ENCODE measurements around the gene XRN2.
"Not testable (repeated sequence)": the region's sequence is repeated elsewhere in the genome, so short reads cannot be mapped to it uniquely, and the experiment has no call there.

The XRN2 gene

DNA sequence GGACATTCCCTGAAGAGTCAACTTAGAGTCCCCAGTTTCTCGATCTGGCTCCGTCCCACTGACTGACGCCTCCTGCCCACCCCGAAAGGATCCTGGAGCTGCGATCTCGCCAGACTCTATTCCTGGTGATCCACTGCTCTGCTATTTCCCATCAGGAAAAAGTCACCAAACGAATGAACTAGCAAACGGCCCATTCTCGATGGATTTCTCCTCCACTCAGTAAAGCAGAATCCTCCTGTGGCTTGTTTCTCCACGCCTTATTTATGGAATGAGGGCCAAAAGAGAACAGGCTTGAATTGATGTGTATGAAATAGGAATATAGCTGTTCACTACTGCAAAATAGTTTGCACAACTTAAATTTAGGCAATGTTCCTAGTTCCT, 88.8 kb downstream of the XRN2 start:
- no peak for DNase-seq

DNA sequence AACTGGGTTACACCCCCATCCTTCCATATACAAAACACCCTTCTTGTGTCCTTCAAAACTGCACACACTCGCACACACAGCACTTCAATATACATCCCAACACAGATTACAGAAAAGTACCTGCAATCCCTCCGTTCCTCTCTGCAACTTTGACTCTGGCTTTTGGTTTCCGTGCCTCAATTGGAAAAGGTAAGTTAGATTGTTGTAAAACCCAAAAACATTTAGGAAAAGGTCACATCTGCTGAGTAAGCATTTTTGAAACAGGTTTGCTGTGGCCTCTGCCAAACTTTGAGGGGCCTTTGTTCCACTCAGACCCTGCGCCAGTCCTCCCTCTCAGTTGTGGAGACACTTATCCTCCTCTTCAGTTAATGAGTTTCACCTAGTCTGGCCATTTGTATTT, 90.0 kb downstream of the XRN2 start:
- no peak for DNase-seq

DNA sequence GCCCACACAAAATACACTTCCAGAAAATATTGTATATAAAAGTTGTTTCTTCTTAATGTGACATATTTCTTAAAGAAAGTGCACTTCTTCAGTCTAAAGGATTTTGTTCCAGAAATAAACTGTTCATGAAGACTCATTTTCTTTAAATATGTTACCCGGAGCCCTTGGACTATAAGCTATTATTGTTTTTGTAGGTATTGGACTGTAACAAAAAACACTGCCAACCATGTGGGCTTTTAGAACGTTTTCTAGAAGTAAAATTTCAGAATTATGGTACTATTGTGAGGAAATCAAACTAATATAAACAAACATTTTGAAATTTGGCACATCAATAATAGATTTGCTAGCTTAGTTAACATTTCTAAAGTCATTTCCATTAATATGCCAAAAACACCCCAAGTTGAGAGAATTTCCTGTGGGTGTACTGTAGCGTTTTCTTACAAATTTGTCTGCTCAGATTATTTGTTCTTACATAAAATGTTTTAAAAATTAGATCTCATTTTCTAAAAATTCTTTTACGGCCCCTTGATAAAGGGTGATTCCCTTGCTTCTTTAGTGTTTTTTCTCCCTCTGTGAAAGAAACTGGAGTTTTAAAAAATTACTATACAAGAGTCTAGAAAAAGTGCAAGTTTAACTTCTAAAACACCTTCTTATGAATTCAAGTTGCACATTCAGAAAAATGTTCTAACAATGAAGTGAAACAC, 90.8 kb downstream of the XRN2 start:
- no peak for DNase-seq

DNA sequence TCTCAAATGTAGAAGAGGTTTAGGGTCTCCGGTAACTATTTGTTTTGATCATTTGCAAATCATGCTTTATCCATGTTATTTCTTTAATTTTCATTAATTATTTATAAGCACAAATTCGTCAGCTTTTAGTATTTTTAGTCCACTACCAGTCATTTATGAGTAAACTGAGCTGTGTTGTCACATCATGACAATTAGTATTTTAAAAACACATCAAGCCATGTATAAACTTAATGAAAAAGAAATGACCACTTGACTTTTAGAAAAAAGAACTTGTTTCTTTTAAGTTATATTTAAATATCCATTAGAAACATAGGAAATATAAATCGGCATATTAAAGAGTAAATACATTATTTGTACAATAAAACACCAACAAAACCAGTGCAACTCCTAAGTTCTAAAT, 91.4 kb downstream of the XRN2 start:
- DNase-seq = no peak

DNA sequence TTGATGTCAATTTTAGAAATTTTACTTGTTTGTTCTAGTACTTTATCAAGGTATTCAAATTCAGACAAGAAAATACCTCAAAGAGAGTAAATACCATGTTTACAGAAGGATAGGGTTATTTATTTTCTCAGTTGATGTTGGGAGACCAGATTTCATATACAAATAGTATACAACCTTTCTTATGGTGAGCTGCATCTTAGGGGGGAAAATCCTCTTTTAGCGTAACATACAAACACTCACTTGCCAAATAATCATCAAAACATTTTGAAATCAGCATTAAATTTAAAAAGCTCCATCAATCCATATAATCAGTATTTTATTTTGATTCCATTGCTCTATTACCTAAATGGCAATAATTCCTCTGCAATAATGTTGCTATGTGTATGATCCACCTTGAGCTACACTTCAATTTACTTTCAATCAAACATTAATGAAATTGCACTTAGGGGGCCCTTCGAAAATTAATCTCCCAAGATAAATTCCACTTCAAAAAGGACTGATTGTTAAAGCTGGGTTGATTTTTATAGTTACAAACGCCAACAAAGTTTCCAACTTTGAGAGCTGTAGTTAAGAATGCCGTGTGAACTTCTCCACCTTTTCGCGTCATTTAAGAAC, 92.0 kb downstream of the XRN2 start:
- no peak for DNase-seq

DNA sequence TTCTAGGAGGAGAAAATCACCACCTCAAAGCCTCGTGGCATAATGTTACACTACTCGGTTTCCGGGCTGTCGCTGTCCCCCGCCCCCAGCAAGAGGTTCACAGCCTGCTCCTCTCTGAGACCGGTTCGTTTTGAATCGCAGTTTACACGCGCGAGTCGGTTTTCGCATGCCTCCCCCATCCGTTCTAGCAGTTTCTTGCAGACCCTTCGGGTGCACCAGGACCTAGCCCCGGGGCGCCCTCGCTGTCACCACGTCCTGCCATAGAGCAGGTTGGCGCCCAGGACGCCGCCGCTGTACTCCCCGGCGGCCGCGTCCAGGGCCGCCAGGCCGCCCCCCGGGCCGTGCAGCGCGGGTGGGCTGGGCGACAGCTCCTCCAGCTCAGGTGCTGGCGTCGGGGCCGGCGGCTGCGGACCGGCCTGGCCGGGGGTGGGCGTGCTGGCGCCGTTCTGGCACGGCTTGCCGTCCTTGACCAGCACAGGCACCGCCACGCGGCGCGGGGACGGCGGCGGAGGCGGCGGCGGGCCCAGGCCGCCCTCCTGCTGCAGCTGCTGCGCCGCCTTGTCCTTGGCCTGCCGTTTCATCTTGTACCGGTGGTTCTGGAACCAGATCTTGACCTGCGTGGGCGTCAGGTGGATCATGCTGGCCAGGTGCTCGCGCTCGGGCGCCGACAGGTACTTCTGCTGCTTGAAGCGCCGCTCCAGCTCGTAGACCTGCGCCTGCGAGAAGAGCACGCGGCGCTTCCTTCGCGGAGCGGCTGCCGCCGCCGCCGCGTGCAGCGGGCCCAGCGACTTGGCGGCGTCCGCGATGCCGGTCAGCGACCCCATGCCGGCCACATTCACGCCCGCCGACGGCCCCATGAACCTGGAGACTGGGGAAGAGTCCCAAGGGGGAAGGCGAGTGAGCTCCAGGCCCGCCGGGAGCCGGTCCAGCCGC, 92.8 kb downstream of the XRN2 start:
- peak; percentile 79 for DNase-seq

DNA sequence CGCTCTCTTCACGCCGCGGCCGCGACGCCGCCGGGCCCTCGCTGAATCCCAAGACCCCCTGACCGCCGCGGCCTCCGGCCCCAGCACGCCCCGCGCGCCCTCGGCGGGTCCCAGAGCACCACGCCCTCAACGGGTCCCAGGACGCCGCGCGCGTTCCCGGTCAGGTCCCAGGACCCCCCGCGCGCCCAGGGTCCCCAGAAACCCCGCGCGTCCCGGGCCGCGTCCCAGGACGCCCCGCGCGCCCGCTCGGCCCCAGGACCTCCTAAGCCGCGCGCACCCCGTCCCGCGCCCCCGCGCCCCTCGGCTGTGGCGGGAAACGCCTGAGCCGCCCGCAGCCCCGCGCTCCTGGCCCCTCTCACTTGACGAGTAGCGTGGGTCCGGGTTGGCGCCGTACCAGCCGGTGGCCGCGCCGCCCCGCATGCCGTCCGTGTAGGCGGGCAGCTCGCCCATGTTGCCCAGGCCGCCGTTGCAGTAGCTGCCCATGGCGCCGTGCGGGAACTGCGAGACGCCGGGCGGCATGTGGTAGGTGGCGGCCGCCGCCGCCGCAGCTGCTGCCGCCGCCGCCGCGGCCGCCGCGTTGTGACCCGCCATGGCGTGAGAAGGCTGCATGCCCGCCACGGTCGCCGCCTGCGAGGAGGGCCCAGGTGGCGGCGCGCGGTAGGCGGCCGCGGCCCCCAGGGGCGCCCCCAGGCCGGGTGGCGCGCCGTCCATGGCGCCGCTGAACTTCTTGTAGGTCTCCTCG, 93.6 kb downstream of the XRN2 start:
- peak; percentile 64 for DNase-seq

DNA sequence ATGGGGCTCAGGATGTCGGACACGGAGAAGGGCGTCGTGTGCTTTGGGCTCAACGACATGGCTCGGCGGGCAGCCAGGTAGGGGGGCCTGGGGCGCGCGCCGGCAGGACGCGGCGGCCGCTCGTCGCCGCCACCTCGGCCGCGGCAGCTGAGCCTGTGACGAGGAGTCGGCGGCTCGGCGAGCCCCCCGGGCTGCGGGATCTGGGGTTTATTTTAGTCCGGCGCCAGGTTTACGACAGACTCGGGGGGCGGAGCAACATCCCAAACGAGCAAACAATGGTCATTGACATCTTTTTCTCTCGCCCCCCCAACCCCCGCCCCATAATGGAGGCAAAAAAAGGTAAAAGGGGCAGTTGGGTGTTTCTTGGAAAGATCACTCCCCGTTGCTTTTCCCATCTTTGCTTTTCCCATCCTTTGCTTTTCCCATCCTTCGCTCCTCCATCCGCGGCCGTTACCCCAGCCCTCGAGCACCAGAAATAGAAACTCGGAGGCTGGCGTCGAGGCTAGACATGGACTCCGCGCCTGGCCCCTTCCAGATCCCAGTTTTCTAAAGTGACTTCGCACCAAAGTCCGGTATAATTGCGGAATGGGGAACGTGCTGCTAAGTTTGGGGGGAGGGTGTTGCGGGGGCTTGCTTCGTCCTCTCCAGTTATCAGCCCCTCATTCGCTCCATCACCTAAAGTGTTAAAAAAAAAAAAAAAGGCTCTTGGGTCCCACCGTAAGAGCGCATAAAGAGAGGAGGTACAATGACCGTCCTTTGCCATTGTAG, 94.4 kb downstream of the XRN2 start, which contains the start of gene NKX2-4:
Gene NKX2-4, minus strand, starts transcription at position 186 of the 768 bp plus-strand sequence. Its CDS starts 127 bp downstream, at position 59.
- DNase-seq = no peak

DNA sequence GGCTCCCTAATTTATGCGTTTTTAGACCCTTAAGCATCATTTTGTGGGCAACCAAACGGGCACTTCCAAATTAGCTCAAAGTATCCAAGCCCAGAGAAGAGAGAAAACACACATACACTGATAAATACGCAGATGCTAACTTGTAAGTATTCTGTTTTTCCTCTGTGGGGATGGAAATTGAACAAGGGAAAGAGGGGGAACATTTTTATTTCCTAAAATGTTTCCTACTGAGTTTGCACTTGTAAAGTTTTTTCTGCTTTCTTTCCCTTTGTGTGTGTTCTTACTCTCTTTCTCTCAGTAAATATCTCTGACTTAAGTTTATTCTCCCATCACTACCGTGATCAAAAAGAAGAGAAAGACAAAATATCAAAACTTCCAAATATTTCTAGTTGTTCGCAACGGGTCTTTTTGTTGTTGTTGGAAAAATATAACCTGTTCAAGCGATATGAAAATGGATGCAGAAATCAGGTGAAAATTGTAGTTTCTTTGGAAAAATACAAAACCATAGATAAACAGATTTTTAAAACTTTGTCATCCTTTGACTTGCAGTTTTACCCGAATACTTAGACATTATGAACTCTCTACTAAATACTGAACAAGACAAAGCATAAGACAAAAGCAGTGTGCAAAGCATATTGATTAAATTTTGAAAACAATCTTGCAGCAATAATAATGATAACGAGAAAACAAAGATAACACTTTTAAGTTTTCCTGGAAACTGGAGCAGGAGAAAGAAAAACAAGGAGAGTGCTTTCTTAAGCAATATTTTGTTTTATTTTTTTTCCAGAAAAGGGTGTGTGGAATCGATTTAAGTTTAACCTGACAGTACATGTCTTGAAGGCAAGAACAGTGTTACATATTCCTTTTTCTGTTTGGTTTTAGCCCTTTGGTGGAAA, 95.2 kb downstream of the XRN2 start:
- DNase-seq = no peak

DNA sequence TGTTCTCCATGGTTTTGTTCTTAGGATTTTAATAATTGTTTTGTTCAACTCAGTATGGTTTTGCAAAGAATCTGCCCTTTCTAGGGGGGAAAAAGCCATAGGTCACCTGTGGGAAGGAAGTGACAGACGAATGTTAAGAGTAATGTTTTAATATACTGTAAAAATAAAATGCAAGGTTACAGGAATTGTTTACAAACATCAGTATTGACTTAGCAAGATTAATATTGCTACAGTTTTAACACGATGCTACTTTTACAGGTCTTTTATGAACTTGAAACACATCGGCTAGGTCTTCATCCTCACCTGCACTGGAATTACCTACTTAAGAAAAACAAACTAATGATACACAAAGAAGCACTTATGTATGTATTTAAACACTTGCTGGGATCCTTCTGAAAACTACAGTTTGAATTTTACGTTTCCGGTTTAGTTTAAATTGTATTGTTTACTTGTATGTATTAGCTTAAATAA, 95.9 kb downstream of the XRN2 start:
- no peak for DNase-seq

DNA sequence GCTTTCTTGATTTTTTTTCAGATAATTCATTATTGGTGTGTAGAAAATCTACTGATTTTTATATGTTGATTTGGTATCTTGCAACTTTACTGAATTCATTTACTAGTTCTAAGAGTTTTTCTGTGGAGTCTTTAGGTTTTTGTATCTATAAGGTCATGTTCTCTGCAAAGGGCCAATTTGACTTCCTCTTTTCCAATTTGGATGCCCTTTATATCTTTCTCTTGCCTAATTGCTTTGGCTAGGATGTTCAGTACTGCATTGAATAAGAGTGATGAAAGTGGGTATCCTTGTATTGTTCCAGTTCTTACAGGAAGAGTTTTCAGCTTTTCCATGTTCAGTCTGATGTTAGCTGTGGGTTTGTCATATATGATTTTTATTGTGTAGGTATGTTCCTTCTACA, 108.6 kb downstream of the XRN2 start:
- no peak for DNase-seq

DNA sequence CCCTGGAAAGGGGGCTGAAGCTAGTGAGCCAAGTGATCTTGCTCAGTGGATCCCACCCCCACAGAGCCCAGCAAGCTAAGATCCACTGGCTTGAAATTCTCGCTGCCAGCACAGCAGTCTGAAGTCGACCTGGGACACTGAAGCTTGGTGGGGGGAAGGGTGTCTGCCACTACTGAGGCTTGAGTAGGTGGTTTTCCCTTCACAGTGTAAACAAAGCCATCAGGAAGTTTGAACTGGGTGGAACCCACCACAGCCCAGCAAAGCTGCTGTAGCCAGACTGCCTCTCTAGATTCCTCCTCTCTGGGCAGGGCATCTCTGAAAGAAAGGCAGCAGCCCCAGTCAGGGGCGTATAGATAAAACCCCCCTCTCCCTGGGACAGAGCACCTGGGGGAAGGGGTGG, 110.9 kb downstream of the XRN2 start:
- DNase-seq = not testable (repeated sequence)

DNA sequence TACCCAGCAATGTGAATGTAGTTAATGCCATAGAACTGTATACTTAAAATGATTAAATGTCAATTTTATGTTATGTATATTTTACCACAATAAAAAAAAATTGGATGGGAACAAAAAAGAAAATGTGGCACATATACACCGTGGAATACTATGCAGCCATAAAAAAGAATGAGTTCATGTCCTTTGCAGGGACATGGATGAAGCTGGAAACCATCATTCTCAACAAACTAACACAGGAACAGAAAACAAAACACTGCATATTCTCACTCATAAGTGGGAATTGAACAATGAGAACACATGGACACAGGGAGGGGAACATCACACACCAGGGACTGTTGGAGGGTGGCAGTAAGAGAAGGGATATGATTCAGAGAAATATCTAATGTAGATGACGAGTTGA, 116.0 kb downstream of the XRN2 start:
- not testable (repeated sequence) for DNase-seq

DNA sequence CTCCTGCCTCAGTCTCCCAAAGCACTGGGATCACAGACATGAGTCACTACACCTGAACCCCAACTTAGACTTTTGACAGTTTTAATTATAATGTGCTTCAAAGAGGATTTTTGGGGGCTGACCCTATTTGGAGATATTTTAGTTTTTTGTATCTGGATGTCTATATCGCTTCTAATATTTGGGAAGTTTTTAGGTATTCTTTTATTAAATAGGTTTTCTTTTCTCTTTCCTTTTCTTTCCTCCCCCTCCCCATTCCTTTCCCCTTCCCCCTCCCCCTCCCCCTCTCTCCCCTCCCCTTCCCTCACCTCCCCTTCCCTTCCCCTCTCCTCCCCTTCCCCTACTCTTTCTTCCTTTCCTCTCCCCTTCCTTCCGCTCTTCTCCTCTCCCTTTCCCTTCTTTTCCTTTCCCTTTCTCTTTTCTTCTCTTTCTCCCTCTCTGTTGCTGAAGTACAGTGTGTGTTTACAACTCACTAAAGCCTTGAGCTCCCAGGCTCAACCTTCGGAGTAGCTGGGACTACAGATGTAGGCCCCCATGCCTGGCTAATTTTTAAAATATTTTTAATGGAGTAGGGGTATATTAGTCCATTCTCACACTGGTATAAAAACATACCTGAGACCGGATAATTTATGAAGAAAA, 118.6 kb downstream of the XRN2 start:
- no peak for DNase-seq

DNA sequence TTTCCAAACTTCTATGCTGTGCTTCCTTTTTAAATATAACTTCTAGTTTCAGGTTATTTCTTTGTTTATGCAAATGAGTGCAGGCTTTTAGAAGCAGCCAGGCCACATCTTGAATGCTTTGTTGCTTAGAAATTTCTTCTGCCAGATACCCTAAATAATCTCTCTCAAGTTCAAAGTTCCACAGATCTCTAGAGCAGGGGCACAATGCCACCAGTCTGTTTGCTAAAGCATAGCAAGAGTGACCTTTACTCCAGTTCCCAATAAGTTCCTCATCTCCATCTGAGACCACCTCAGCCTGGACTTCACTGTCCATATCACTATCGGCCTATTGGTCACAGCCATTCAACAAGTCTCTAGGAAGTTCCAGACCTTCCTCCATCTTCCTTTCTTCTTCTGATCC, 120.6 kb downstream of the XRN2 start:
- DNase-seq = not testable (repeated sequence)

DNA sequence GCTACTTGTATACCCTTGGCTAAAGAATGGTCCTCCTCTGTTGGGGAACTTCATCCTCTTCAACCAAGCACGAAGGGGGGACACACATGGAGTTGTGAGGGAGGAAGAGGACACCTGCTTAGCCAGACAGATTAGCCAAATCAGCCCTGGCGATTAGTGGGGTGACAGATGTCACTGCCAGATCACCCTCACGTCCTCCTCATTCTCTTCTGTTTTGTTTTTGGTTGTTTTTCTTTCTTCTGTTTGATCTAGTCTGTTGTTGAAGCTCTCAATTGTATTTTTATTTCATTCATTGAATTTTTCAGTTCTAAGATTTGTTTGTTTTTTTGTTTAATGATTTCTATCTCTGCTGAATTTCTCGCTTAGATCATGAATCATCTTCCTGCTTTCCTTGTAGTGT, 121.7 kb downstream of the XRN2 start:
- DNase-seq = no peak

DNA sequence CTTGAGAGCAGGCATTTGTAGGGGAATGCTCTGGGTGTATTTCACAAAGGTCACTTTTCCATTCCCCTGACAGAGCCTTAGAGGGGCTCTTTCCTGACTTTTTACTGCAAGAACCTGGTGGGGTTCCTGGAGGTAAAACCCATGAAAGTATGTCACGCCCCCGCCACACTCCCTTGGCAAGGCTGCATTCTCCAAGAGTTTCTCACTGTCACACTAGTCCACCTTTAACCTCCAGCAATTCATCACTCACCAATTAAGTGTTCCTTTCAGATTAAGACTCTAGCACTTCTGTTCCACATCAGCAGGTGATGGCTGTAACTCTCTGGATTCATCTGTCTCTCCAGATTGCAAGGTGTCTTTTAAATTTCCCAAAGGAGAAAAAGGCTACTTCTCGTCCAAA, 126.9 kb downstream of the XRN2 start:
- DNase-seq = no peak

DNA sequence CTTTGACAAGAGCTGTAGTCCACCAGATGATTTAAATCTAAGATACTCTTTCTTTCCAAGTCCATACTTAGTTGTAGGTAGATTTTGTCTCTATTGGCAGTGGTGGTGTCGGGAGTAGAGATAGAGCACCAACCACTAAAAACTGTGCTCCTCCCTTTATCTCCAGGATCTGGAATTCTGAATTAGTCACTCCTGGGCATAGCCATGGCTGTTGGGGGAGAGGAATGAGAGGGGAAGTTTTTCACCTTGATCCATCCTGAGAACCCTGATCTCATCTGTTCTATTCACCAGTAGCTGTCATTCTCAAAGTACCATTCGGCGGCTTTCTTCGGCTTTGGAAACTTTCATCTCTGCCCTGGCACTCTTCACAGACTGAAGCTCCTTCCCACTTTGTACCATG, 129.8 kb downstream of the XRN2 start:
- no peak for DNase-seq

DNA sequence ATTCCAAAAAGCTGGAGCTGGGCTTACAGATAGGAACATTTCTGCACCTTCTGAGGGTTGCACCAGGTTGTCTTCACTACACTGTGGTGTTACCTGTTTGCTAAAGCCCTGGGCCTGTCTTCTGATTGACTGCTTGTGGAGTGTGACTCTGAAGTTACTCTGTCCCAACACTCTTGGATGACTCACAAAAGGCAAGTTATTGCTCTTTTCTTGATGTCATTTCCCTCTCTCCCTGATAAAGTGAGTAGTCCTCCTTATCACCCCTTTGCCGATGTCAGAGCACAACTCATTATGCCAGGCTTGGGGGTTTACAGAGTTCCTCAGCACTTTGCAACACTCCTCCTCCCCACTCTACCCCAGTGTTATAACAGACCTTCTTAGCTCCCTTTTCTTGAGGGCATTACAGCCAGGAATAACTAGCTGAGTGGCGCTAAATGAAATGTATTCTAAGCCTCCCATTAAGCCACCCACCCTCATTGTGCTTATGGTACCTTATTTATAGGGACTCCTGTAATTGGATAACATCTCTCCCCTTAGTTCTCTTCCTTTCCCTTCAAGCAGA, 130.3 kb downstream of the XRN2 start:
- no peak for DNase-seq

DNA sequence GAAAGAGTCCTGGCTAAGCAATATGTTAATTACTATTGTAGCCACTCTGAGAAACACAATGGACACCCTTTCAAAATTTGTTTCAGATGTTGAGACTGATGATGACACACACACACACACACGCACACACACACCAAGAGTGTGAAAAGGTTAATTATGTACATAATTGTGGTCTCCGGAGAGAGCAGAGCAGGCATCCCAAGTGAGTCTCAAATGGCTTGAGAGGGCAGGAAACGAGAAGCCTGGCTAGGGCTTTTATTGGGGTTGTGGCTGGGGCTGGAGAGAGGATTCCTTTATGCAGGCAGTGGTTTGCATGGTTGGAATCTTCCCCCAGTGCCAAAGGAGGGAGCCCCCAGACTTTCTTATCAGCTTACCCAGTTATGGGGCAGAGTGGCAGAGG, 132.4 kb downstream of the XRN2 start:
- no peak for DNase-seq
